Breast epithelium (tissue), 4 donors: ENCODE data around the gene CDH4. TPM values are rescaled to one million over a fixed set of nuclear protein-coding genes. Genes with fewer than 3 reads are reported as not detected.

Experiments
- DNase-seq, 2 donors: peaks; one replicate each; pipeline ENCODE4 v3.0.0-alpha.2; 2019; ENCODE audit warnings: low spot score in 2 of 2
- H3K27ac ChIP-seq, 2 donors: fragments of 200-600 bp; sonication (generic) in 1 of 2; one replicate each; pipeline ENCODE4 v1.5.1; 2016 to 2019; ENCODE audit warnings: mild to moderate bottlenecking in 1 of 2
- H3K27me3 ChIP-seq, 2 donors: fragments of 200-600 bp; sonication (generic) in 1 of 2; one replicate each; pipeline versions ENCODE4 v1.5.1 to v1.6.0; 2017 to 2019; ENCODE audit warnings: control low read depth in 1 of 2, mild to moderate bottlenecking in 1 of 2
- H3K36me3 ChIP-seq: fragments of 200-600 bp; one replicate; pipeline ENCODE4 v1.5.1; 2019
- H3K4me1 ChIP-seq, 2 donors: fragments of 200-600 bp; sonication (generic); one replicate each; pipeline ENCODE4 v1.5.1; 2016 to 2019; ENCODE audit warnings: control low read depth in 1 of 2
- H3K4me3 ChIP-seq, 3 donors: fragments of 200-600 bp; sonication (generic); 1 replicate in 2 of 3; 2 replicates in 1 of 3; pipeline ENCODE4 v1.5.1; 2016 to 2019; ENCODE audit warnings: mild to moderate bottlenecking in 3 of 3, moderate library complexity in 2 of 3
- H3K9me3 ChIP-seq, 2 donors: fragments of 200-600 bp; sonication (generic) in 1 of 2; one replicate each; pipeline ENCODE4 v1.5.1; 2016 to 2019; ENCODE audit warnings: control low read depth in 1 of 2
- CTCF ChIP-seq, 3 donors: fragments of 450-650 bp; IDR thresholded peaks; one replicate each; pipeline ENCODE4 v1.5.1; 2016 to 2017; ENCODE audit warnings: antibody characterized with exemption in 3 of 3, mild to moderate bottlenecking in 3 of 3, moderate library complexity in 3 of 3
- POLR2A ChIP-seq: fragments of 450-650 bp; IDR thresholded peaks from one replicate; pipeline ENCODE4 v1.6.1; 2016; ENCODE audit warnings: antibody characterized with exemption, mild to moderate bottlenecking, moderate library complexity
- POLR2AphosphoS5 ChIP-seq, 3 donors: sonication (generic); formaldehyde crosslinking; IDR thresholded peaks; one replicate each; pipeline ENCODE4 v1.6.1; 2017; ENCODE audit warnings: antibody characterized with exemption in 3 of 3
- intact Hi-C: fragments of 100-400 bp; cut with DNase I; formaldehyde crosslinking; loops from one replicate; pipeline ENCODE4 v1.15.1; 2023; ENCODE audit warnings: low total_unique reads
- total RNA-seq, 3 donors: library from RNA; depleted of rRNA; stranded (reverse); fragments of >200 nt; gene quantifications; one replicate each; pipeline ENCODE4 v1.1.0, GENCODE V29; 2016

CDH4 gene
- total RNA-seq, 3 donors from 2014 or later: under 0.01 TPM; not detected in 2

- TF ChIP-seq POLR2A: no peak
- no peak for TF ChIP-seq POLR2AphosphoS5 (IDR thresholded peaks at IDR 0.05)
- TF ChIP-seq CTCF (IDR thresholded peaks at IDR 0.05): no peak
- intact Hi-C loops: no loop called here
- no peak for DNase-seq
- no peaks in the 10 kb centered on the region for H3K9me3 ChIP-seq
- no peak overlapping the region for H3K27ac ChIP-seq
- no peaks in the 10 kb centered on the region for H3K4me1 ChIP-seq
- H3K27me3 ChIP-seq: peaks cover 0 to 22% of the 10 kb centered on the region in 2 donors
- no peaks in the 10 kb centered on the region for H3K36me3 ChIP-seq
- no peak overlapping the region for H3K4me3 ChIP-seq
These were observed 670.4 kb downstream of the CDH4 start for GRCh38 chr20:61922411-61922810.

- H3K4me1 ChIP-seq: no peaks in the 10 kb centered on the region
- TF ChIP-seq POLR2A (no peak), POLR2AphosphoS5 (IDR thresholded peaks at IDR 0.05) (no peak), CTCF (IDR thresholded peaks at IDR 0.05) (no peak)
- H3K36me3 ChIP-seq: no peaks in the 10 kb centered on the region
- H3K4me3 ChIP-seq: no peak overlapping the region
- DNase-seq: no peak
- intact Hi-C loops: no loop called here
- H3K9me3 ChIP-seq: no peaks in the 10 kb centered on the region
- no peak overlapping the region for H3K27ac ChIP-seq
- H3K27me3 ChIP-seq: peaks cover 0 to 22% of the 10 kb centered on the region in 2 donors
These were observed 670.9 kb downstream of the CDH4 start for GRCh38 chr20:61922936-61923335.

- TF ChIP-seq CTCF (IDR thresholded peaks at IDR 0.05) (no peak), POLR2A (no peak), POLR2AphosphoS5 (IDR thresholded peaks at IDR 0.05) (no peak)
These were observed 671.5 kb downstream of the CDH4 start for GRCh38 chr20:61923371-61924166.

GRCh38 chr20:61924211-61924857, 672.3 kb downstream of the CDH4 start:
- TF ChIP-seq CTCF (IDR thresholded peaks at IDR 0.05): no peak
- no peak for TF ChIP-seq POLR2AphosphoS5 (IDR thresholded peaks at IDR 0.05)
- TF ChIP-seq POLR2A: no peak
- peaks cover 0 to 22% of the 10 kb centered on the region in 2 donors for H3K27me3 ChIP-seq
- no peak for DNase-seq
- H3K4me1 ChIP-seq: no peaks in the 10 kb centered on the region
- no peak overlapping the region for H3K4me3 ChIP-seq
- H3K27ac ChIP-seq: no peak overlapping the region
- H3K36me3 ChIP-seq: no peaks in the 10 kb centered on the region
- intact Hi-C loops: no loop called here
- H3K9me3 ChIP-seq: peaks cover 0 to 4% of the 10 kb centered on the region in 2 donors

More at GRCh38 chr20:61923371-61924166, 671.5 kb downstream of the CDH4 start:
- Histone ChIP-seq H3K9me3 (peaks cover 0 to 4% of the 10 kb centered on the region in 2 donors), H3K36me3 (no peaks in the 10 kb centered on the region), H3K4me3 (no peak overlapping the region), H3K27ac (no peak overlapping the region), H3K4me1 (no peaks in the 10 kb centered on the region), H3K27me3 (peaks cover 0 to 22% of the 10 kb centered on the region in 2 donors)
- no peak for DNase-seq
- intact Hi-C loops: no loop called here
